ENCODE results near the gene CHP2. TPM values are rescaled to one million over a fixed set of nuclear protein-coding genes. Genes with fewer than 3 reads are reported as not detected.

Gene CHP2
- total and polyA plus RNA-seq, 9 of the 15 experiments (the other 6 are each of a cell fraction or from before 2014, with no cell fraction given), result 0.23 to 1.1 (median 0.80) TPM

- Histone ChIP-seq H3K9ac (ENCODE audit: insufficient read depth in 1 of 2, low read depth in 2 of 2, low read length in 2 of 2) (peak overlapping the region; percentile 24 to 38; a peak in 2 of 4 replicates), H3K9me3 (replicated peaks; ENCODE audit: control insufficient read depth, insufficient read depth, low read depth, low read length) (no peaks in the 10 kb centered on the region), H3K79me2 (ENCODE audit: control insufficient read depth, insufficient read depth, low read length) (no peaks in the 10 kb centered on the region; the same call in 2 of the 3 replicates), H3K4me2 (ENCODE audit: insufficient read depth, low read length) (no peak overlapping the region; the same call in 1 of the 2 replicates), H4K20me1 (replicated peaks; ENCODE audit: control insufficient read depth, insufficient read depth, low read length) (no peaks in the 10 kb centered on the region), H2AFZ (ENCODE audit: low read depth, low read length) (peak overlapping the region; percentile 91), H3K36me3 (ENCODE audit: control insufficient read depth, insufficient read depth, low read length) (no peaks in the 10 kb centered on the region), H3K27ac (ENCODE audit: extremely low read depth, low read depth, low read length) (no peak overlapping the region), H3K4me1 (replicated peaks in 1 of 2; ENCODE audit: control insufficient read depth in 2 of 2, insufficient read depth in 2 of 2, low read length in 2 of 2) (peaks cover 10 to 34% of the 10 kb centered on the region in 2 experiments), H3K9me1 (ENCODE audit: control insufficient read depth, insufficient read depth, low read length) (no peaks in the 10 kb centered on the region), H3K4me3 (no peak overlapping the region), H3K27me3 (ENCODE audit: control insufficient read depth in 2 of 2, insufficient read depth in 2 of 2, low read length in 2 of 2) (no peaks in the 10 kb centered on the region)
- no peak for TF ChIP-seq KDM4B (IDR thresholded peaks at IDR 0.05; ENCODE audit: borderline replicate concordance in 2 of 2, low read depth in 1 of 2)
- no peak for TF ChIP-seq MTA3 (IDR thresholded peaks at IDR 0.05; ENCODE audit: borderline replicate concordance)
- no peak for TF ChIP-seq ETV5 (CRISPR knock-in tag; IDR thresholded peaks at IDR 0.05; ENCODE audit: low read depth)
- peak; percentile 44 for TF ChIP-seq ZFP36 (IDR thresholded peaks at IDR 0.05; ENCODE audit: low read depth, low read length, partially characterized antibody)
- TF ChIP-seq ZNF592 (IDR thresholded peaks at IDR 0.05), result no peak
- TF ChIP-seq CBX3 (IDR thresholded peaks at IDR 0.05; ENCODE audit: borderline replicate concordance in 1 of 2, low read length in 2 of 2), result no peak
- TF ChIP-seq NCOA4 (IDR thresholded peaks at IDR 0.05; ENCODE audit: partially characterized antibody), result no peak
- no peak for TF ChIP-seq SMAD1 (IDR thresholded peaks at IDR 0.05; ENCODE audit: low read depth, low read length, partially characterized antibody)
- no peak for TF ChIP-seq EWSR1 (IDR thresholded peaks at IDR 0.05; ENCODE audit: borderline replicate concordance, low read depth, partially characterized antibody)
- in situ Hi-C loops (cut with MboI) (no loop called here), intact Hi-C loops (cut with micrococcal nuclease) (no loop called here)
- ChIA-PET CTCF (ENCODE audit: low intra/inter-chr PET ratio) (no interaction called here), POLR2A (interaction anchor here (1.4 kb wide), 1 partner anchor 34 kb away, joined by 5 read pairs; no protein-coding TSS in a partner anchor)
- DNase-seq (ENCODE audit: extremely low read depth in 1 of 4, low spot score in 3 of 4) (no peak), ATAC-seq (no peak; the same call in 2 of the 3 replicates), FAIRE-seq (no peak)
- no TSS peak for BruUV-seq (replicated peaks)
- 12% methylated on average over 1 of the region's 1 CpG for WGBS (ENCODE audit: insufficient coverage, low coverage, missing lambda C conversion rate)
Measured at GRCh38 chr16:23807028-23807427, 52.2 kb downstream of the CHP2 start.

Other genes starting within 250 kb of the CHP2 start
Only the 7 nearest of the 9 such genes appear.
- 66.2 and 91.7 TPM in 2 replicates for gene UBFD1, start 197.3 kb upstream of the CHP2 start, total RNA-seq (2014; rRNA removed)
- gene UBFD1, start 197.3 kb upstream of the CHP2 start, total RNA-seq (2014; rRNA removed; fragmentation: Illumina TruSeq; extraction: Trizol), result 31.0 and 34.6 TPM in 2 replicates
- 25.5 and 26.3 TPM in 2 replicates for gene UBFD1, start 197.3 kb upstream of the CHP2 start, total RNA-seq (2015; rRNA removed; fragmentation: Illumina TruSeq; extraction: Trizol)
- gene UBFD1, start 197.3 kb upstream of the CHP2 start, total RNA-seq (2021), result 65.6 and 68.1 TPM in 2 replicates
- 51.3 and 53.2 TPM in 2 replicates for gene UBFD1, start 197.3 kb upstream of the CHP2 start, polyA plus RNA-seq (2011; rRNA removed)
- gene UBFD1, start 197.3 kb upstream of the CHP2 start, polyA plus RNA-seq (2014; fragmentation: Illumina TruSeq; extraction: Trizol), result 29.0 and 34.0 TPM in 2 replicates
- gene UBFD1, start 197.3 kb upstream of the CHP2 start, polyA plus RNA-seq (2014; fragmentation: Nextera tagmentation; extraction: Ambion mirVana), result 10 to 100 TPM; 10.7 to 11.0 TPM
- gene UBFD1, start 197.3 kb upstream of the CHP2 start, polyA plus RNA-seq (2014; rRNA removed), result 47.9 and 58.8 TPM in 2 replicates
- 355 and 382 TPM in 2 replicates for gene NDUFAB1, start 158.7 kb upstream of the CHP2 start, total RNA-seq (2014; rRNA removed)
- 234 and 245 TPM in 2 replicates for gene NDUFAB1, start 158.7 kb upstream of the CHP2 start, total RNA-seq (2014; rRNA removed; fragmentation: Illumina TruSeq; extraction: Trizol)
- gene NDUFAB1, start 158.7 kb upstream of the CHP2 start, total RNA-seq (2015; rRNA removed; fragmentation: Illumina TruSeq; extraction: Trizol), result 215 and 235 TPM in 2 replicates
- gene NDUFAB1, start 158.7 kb upstream of the CHP2 start, total RNA-seq (2021), result 238 and 260 TPM in 2 replicates
- gene NDUFAB1, start 158.7 kb upstream of the CHP2 start, polyA plus RNA-seq (2011; rRNA removed), result 246 and 317 TPM in 2 replicates
- gene NDUFAB1, start 158.7 kb upstream of the CHP2 start, polyA plus RNA-seq (2014; fragmentation: Illumina TruSeq; extraction: Trizol), result 143 and 182 TPM in 2 replicates
- 100 to 1,000 TPM; 123 to 240 TPM for gene NDUFAB1, start 158.7 kb upstream of the CHP2 start, polyA plus RNA-seq (2014; fragmentation: Nextera tagmentation; extraction: Ambion mirVana)
- gene NDUFAB1, start 158.7 kb upstream of the CHP2 start, polyA plus RNA-seq (2014; rRNA removed), result 481 and 558 TPM in 2 replicates
- 11.5 and 14.0 TPM in 2 replicates for gene PALB2, start 113.7 kb upstream of the CHP2 start, total RNA-seq (2014; rRNA removed)
- gene PALB2, start 113.7 kb upstream of the CHP2 start, total RNA-seq (2014; rRNA removed; fragmentation: Illumina TruSeq; extraction: Trizol), result 22.5 and 26.7 TPM in 2 replicates
- gene PALB2, start 113.7 kb upstream of the CHP2 start, total RNA-seq (2015; rRNA removed; fragmentation: Illumina TruSeq; extraction: Trizol), result 22.2 and 25.8 TPM in 2 replicates
- 16.5 and 17.9 TPM in 2 replicates for gene PALB2, start 113.7 kb upstream of the CHP2 start, total RNA-seq (2021)
- gene PALB2, start 113.7 kb upstream of the CHP2 start, polyA plus RNA-seq (2011; rRNA removed), result 12.5 and 14.9 TPM in 2 replicates
- 15.0 and 19.1 TPM in 2 replicates for gene PALB2, start 113.7 kb upstream of the CHP2 start, polyA plus RNA-seq (2014; fragmentation: Illumina TruSeq; extraction: Trizol)
- gene PALB2, start 113.7 kb upstream of the CHP2 start, polyA plus RNA-seq (2014; fragmentation: Nextera tagmentation; extraction: Ambion mirVana), result 10 to 100 TPM in 1 of 2 experiments, 1 to 10 TPM in 1; 7.0 to 10.3 TPM
- gene PALB2, start 113.7 kb upstream of the CHP2 start, polyA plus RNA-seq (2014; rRNA removed), result 15.2 and 16.7 TPM in 2 replicates
- 35.2 and 35.8 TPM in 2 replicates for gene DCTN5, start 113.6 kb upstream of the CHP2 start, total RNA-seq (2014; rRNA removed)
- gene DCTN5, start 113.6 kb upstream of the CHP2 start, total RNA-seq (2014; rRNA removed; fragmentation: Illumina TruSeq; extraction: Trizol), result 75.9 and 84.3 TPM in 2 replicates
- gene DCTN5, start 113.6 kb upstream of the CHP2 start, total RNA-seq (2015; rRNA removed; fragmentation: Illumina TruSeq; extraction: Trizol), result 60.7 and 65.6 TPM in 2 replicates
- gene DCTN5, start 113.6 kb upstream of the CHP2 start, total RNA-seq (2021), result 78.2 and 81.1 TPM in 2 replicates
- 109 and 149 TPM in 2 replicates for gene DCTN5, start 113.6 kb upstream of the CHP2 start, polyA plus RNA-seq (2011; rRNA removed)
- gene DCTN5, start 113.6 kb upstream of the CHP2 start, polyA plus RNA-seq (2014; fragmentation: Illumina TruSeq; extraction: Trizol), result 88.7 and 97.0 TPM in 2 replicates
- 100 to 1,000 TPM in 1 of 2 experiments, 10 to 100 TPM in 1; 45.2 to 123 TPM for gene DCTN5, start 113.6 kb upstream of the CHP2 start, polyA plus RNA-seq (2014; fragmentation: Nextera tagmentation; extraction: Ambion mirVana)
- gene DCTN5, start 113.6 kb upstream of the CHP2 start, polyA plus RNA-seq (2014; rRNA removed), result 58.9 and 68.4 TPM in 2 replicates
- gene PLK1, start 76.1 kb upstream of the CHP2 start, total RNA-seq (2014; rRNA removed), result 76.3 and 90.5 TPM in 2 replicates
- 36.9 and 45.2 TPM in 2 replicates for gene PLK1, start 76.1 kb upstream of the CHP2 start, total RNA-seq (2014; rRNA removed; fragmentation: Illumina TruSeq; extraction: Trizol)
- gene PLK1, start 76.1 kb upstream of the CHP2 start, total RNA-seq (2015; rRNA removed; fragmentation: Illumina TruSeq; extraction: Trizol), result 35.5 and 35.6 TPM in 2 replicates
- gene PLK1, start 76.1 kb upstream of the CHP2 start, total RNA-seq (2021), result 139 and 152 TPM in 2 replicates
- 45.5 and 105 TPM in 2 replicates for gene PLK1, start 76.1 kb upstream of the CHP2 start, polyA plus RNA-seq (2011; rRNA removed)
- gene PLK1, start 76.1 kb upstream of the CHP2 start, polyA plus RNA-seq (2014; fragmentation: Illumina TruSeq; extraction: Trizol), result 169 and 212 TPM in 2 replicates
- 10 to 100 TPM; 13.6 to 24.8 TPM for gene PLK1, start 76.1 kb upstream of the CHP2 start, polyA plus RNA-seq (2014; fragmentation: Nextera tagmentation; extraction: Ambion mirVana)
- gene PLK1, start 76.1 kb upstream of the CHP2 start, polyA plus RNA-seq (2014; rRNA removed), result 72.2 and 87.6 TPM in 2 replicates
- gene ERN2, start 41.8 kb upstream of the CHP2 start, total RNA-seq (2014; rRNA removed), result 1.5 and 2.1 TPM in 2 replicates
- 0.67 and 0.69 TPM in 2 replicates for gene ERN2, start 41.8 kb upstream of the CHP2 start, total RNA-seq (2014; rRNA removed; fragmentation: Illumina TruSeq; extraction: Trizol)
- 1.0 TPM in 1 of 2 replicates, not detected in the other for gene ERN2, start 41.8 kb upstream of the CHP2 start, total RNA-seq (2015; rRNA removed; fragmentation: Illumina TruSeq; extraction: Trizol)
- 0.22 and 0.36 TPM in 2 replicates for gene ERN2, start 41.8 kb upstream of the CHP2 start, total RNA-seq (2021)
- gene ERN2, start 41.8 kb upstream of the CHP2 start, polyA plus RNA-seq (2011; rRNA removed), result 0.12 and 0.33 TPM in 2 replicates
- gene ERN2, start 41.8 kb upstream of the CHP2 start, polyA plus RNA-seq (2014; fragmentation: Illumina TruSeq; extraction: Trizol), result not detected in 2 replicates
- gene ERN2, start 41.8 kb upstream of the CHP2 start, polyA plus RNA-seq (2014; fragmentation: Nextera tagmentation; extraction: Ambion mirVana), result not detected
- gene ERN2, start 41.8 kb upstream of the CHP2 start, polyA plus RNA-seq (2014; rRNA removed), result 0.07 TPM in 1 of 2 replicates, not detected in the other
- 111 and 151 TPM in 2 replicates for gene PRKCB, start 81.0 kb downstream of the CHP2 start, total RNA-seq (2014; rRNA removed)
- 184 and 197 TPM in 2 replicates for gene PRKCB, start 81.0 kb downstream of the CHP2 start, total RNA-seq (2014; rRNA removed; fragmentation: Illumina TruSeq; extraction: Trizol)
- 140 and 148 TPM in 2 replicates for gene PRKCB, start 81.0 kb downstream of the CHP2 start, total RNA-seq (2015; rRNA removed; fragmentation: Illumina TruSeq; extraction: Trizol)
- gene PRKCB, start 81.0 kb downstream of the CHP2 start, total RNA-seq (2021), result 199 and 214 TPM in 2 replicates
- 157 and 276 TPM in 2 replicates for gene PRKCB, start 81.0 kb downstream of the CHP2 start, polyA plus RNA-seq (2011; rRNA removed)
- gene PRKCB, start 81.0 kb downstream of the CHP2 start, polyA plus RNA-seq (2014; fragmentation: Illumina TruSeq; extraction: Trizol), result 161 and 185 TPM in 2 replicates
- gene PRKCB, start 81.0 kb downstream of the CHP2 start, polyA plus RNA-seq (2014; fragmentation: Nextera tagmentation; extraction: Ambion mirVana), result 10 to 100 TPM; 49.9 to 64.3 TPM
- gene PRKCB, start 81.0 kb downstream of the CHP2 start, polyA plus RNA-seq (2014; rRNA removed), result 102 and 116 TPM in 2 replicates

All from K562 (cell line).